OCI-LY3 (cell line): ENCODE results near the gene SLC9A4.
A peak's percentile ranks its signal among the peaks of the same experiment; 100 is the strongest.

Experiments
- H2AFZ ChIP-seq: fragments of 200-600, 300-600 bp; shearing (Covaris generic); 2 replicates; pipeline ENCODE4 v1.6.0; 2014; ENCODE audit warnings: antibody characterized with exemption, low read depth, low read length
- H3K27ac ChIP-seq: fragments of 200-600, 300-600 bp; sonication (generic); 2 replicates; pipeline ENCODE4 v1.5.1; 2014; ENCODE audit warnings: mild to moderate bottlenecking, low read length, moderate library complexity, mixed read lengths
- H3K27me3 ChIP-seq: fragments of 200-600, 300-600 bp; sonication (generic); 2 replicates; pipeline ENCODE4 v1.6.1; 2014; ENCODE audit warnings: low read depth, low read length, mixed read lengths
- H3K36me3 ChIP-seq: fragments of 200-600, 300-600 bp; sonication (generic); replicated peaks from 2 replicates; pipeline ENCODE3; 2014; ENCODE audit warnings: low read depth, low read length, mixed read lengths
- H3K4me1 ChIP-seq: fragments of 300-600, 200-600 bp; sonication (generic); 2 replicates; pipeline ENCODE4 v1.6.1; 2014; ENCODE audit warnings: low read length, mixed read lengths
- H3K4me2 ChIP-seq: fragments of 200-600, 300-600 bp; sonication (generic); 2 replicates; pipeline ENCODE4 v1.6.1; 2014; ENCODE audit warnings: low read length, mixed read lengths
- H3K4me3 ChIP-seq: fragments of 300-600, 200-600 bp; sonication (generic); 2 replicates; pipeline ENCODE4 v1.5.1; 2014; ENCODE audit warnings: antibody characterized with exemption, mild to moderate bottlenecking, low read length, moderate library complexity
- H3K79me2 ChIP-seq: fragments of 300-600, 200-600 bp; shearing (Covaris generic); 2 replicates; pipeline ENCODE4 v1.6.1; 2014; ENCODE audit warnings: mild to moderate bottlenecking, low read length, mixed read lengths
- H3K9ac ChIP-seq: fragments of 300-600, 200-600 bp; shearing (Covaris generic); 2 replicates; pipeline ENCODE4 v1.6.0; 2014; ENCODE audit warnings: mild to moderate bottlenecking, low read length, moderate library complexity
- H3K9me3 ChIP-seq: fragments of 200-600, 300-600 bp; shearing (Covaris generic); 2 replicates; pipeline ENCODE4 v1.6.1; 2014; ENCODE audit warnings: low read length, mixed read lengths; ENCODE audit not compliant: insufficient read depth
- H4K20me1 ChIP-seq: fragments of 200-600, 300-600 bp; sonication (generic); 2 replicates; pipeline ENCODE4 v1.6.1; 2016; ENCODE audit warnings: low read length, mixed read lengths; ENCODE audit not compliant: insufficient read depth
- EZH2phosphoT487 ChIP-seq: fragments of 200-600 bp; shearing (Covaris generic); IDR thresholded peaks from 2 replicates; pipeline ENCODE4 v1.6.1; 2018; ENCODE audit warnings: antibody characterized with exemption, mixed run types, low read depth
- TF ChIP-seq, protein P1 (sequence below): fragments of 200-600, 300-600 bp; sonication (generic); IDR thresholded peaks from 2 replicates; pipeline ENCODE4 v1.5.1; 2014; ENCODE audit warnings: antibody characterized with exemption, low read length, low read depth

The SLC9A4 gene

DNA sequence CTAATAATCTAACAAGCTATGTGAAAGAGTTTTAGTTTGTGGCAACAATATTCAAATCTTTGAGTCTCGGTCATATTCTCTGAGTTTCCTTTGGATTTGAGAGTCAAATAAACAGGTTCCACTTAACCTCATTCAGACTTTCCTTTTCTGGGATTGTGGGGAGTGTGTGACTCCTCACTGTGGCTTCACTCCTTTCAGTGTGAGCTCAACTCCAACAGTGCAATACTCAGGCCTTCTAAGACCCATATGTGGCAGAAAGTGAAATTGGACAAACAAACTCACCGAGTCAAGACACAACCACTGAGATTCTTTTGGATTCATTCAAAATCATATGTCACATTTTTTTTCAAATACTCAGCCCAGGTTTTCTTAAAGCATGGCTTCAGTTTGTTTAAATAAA, 25.4 kb downstream of the SLC9A4 start:
- H3K4me2 ChIP-seq = peak overlapping the region; percentile 62
- no peaks in the 10 kb centered on the region for H3K27me3 ChIP-seq
- peak overlapping the region; percentile 11; the same call in 1 of the 2 replicates for H3K4me3 ChIP-seq
- H3K79me2 ChIP-seq = no peaks in the 10 kb centered on the region
- peaks cover 3% of the 10 kb centered on the region for H3K36me3 ChIP-seq
- peaks cover 23% of the 10 kb centered on the region for H3K4me1 ChIP-seq
- H4K20me1 ChIP-seq = no peaks in the 10 kb centered on the region
- 0 out of 2 replicates have a peak, but pooled peaks cover 3% of the 10 kb centered on the region for H3K9me3 ChIP-seq
- no peak for TF ChIP-seq EZH2phosphoT487
- TF ChIP-seq, protein P1, sequence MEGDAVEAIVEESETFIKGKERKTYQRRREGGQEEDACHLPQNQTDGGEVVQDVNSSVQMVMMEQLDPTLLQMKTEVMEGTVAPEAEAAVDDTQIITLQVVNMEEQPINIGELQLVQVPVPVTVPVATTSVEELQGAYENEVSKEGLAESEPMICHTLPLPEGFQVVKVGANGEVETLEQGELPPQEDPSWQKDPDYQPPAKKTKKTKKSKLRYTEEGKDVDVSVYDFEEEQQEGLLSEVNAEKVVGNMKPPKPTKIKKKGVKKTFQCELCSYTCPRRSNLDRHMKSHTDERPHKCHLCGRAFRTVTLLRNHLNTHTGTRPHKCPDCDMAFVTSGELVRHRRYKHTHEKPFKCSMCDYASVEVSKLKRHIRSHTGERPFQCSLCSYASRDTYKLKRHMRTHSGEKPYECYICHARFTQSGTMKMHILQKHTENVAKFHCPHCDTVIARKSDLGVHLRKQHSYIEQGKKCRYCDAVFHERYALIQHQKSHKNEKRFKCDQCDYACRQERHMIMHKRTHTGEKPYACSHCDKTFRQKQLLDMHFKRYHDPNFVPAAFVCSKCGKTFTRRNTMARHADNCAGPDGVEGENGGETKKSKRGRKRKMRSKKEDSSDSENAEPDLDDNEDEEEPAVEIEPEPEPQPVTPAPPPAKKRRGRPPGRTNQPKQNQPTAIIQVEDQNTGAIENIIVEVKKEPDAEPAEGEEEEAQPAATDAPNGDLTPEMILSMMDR = no peak
- H2AFZ ChIP-seq = no peak overlapping the region
- peak overlapping the region; percentile 5; the same call in 1 of the 2 replicates for H3K9ac ChIP-seq
- peak overlapping the region; percentile 19; the same call in 1 of the 2 replicates for H3K27ac ChIP-seq

DNA sequence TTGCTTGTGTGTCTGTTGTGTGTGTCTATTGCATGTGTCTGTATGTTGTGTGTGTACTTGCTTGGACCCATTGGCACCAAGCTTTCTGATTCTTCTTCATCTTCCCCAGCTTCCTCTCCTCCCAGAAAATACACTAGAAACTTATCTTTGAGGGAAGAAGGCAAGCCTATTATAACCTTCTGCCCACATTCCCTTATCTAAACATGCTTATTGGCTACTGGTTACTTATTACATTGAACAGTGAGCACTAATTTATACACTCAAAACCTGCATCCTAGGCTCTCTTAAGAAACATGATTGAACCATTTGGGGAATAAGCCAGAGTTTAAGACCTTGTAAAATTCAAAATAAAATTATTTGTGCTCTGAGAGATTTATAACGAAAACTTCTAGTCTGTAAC, 26.5 kb downstream of the SLC9A4 start:
- no peak overlapping the region for H2AFZ ChIP-seq
- no peak for TF ChIP-seq EZH2phosphoT487
- TF ChIP-seq, protein P1 = no peak
- no peak overlapping the region for H3K9ac ChIP-seq
- no peaks in the 10 kb centered on the region for H4K20me1 ChIP-seq
- no peaks in the 10 kb centered on the region for H3K9me3 ChIP-seq
- no peak overlapping the region for H3K27ac ChIP-seq
- H3K27me3 ChIP-seq = no peaks in the 10 kb centered on the region
- no peaks in the 10 kb centered on the region for H3K36me3 ChIP-seq
- H3K4me2 ChIP-seq = peak overlapping the region; percentile 62
- no peaks in the 10 kb centered on the region for H3K79me2 ChIP-seq
- H3K4me3 ChIP-seq = 0 out of 2 replicates have a peak overlapping the region, but pooled peaks have one; percentile 1
- H3K4me1 ChIP-seq = peaks cover 23% of the 10 kb centered on the region

DNA sequence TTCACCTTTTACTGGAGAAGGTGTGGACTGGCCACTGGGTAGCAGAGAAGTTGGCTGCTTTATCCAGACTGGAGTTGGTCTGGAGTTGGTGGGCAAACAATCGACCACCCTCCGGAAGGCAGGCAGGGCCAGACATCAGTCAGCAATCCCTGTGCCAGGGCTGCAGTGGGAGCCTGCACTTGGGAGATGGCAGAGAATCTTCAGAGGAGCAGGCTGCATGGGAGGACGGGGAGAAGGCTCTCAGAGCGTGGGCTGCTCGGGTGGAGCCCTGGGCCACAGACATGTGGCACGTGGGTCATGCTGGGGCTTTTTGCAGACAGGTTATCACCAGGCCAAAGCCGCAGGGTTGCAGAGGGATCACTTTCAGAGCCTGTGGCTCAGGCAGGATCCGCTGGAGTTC, 29.6 kb downstream of the SLC9A4 start:
- Histone ChIP-seq H3K9ac (no peak overlapping the region), H3K4me3 (no peak overlapping the region), H2AFZ (no peak overlapping the region), H3K27ac (no peak overlapping the region), H3K9me3 (no peaks in the 10 kb centered on the region), H3K27me3 (no peaks in the 10 kb centered on the region), H3K79me2 (no peaks in the 10 kb centered on the region), H4K20me1 (no peaks in the 10 kb centered on the region), H3K4me1 (peaks cover 25% of the 10 kb centered on the region), H3K4me2 (no peak overlapping the region), H3K36me3 (no peaks in the 10 kb centered on the region)
- TF ChIP-seq EZH2phosphoT487 = no peak
- TF ChIP-seq, protein P1 = no peak

DNA sequence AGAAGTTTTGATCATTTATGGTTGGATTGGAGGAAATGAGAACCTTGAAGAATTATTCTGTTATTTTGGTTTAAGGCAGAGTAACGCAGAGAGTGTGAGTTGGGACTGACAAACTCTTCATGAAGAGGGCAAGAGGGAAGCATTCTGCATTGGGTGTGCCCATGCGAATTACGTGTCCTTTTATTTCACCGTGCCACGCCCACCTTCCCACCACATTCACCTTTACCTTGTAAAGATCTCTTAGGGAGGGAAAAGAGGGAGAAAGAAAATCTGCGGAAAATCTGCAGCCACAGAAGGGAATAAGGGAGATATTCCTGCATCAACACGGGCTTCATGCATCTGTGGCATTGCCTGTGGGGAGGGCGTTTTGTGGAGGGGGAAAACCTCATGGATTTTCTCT, 31.8 kb downstream of the SLC9A4 start:
- Histone ChIP-seq H3K4me3 (no peak overlapping the region), H3K27ac (no peak overlapping the region), H3K4me2 (no peak overlapping the region), H3K36me3 (peaks cover 14% of the 10 kb centered on the region), H3K4me1 (peaks cover 20% of the 10 kb centered on the region), H3K27me3 (no peaks in the 10 kb centered on the region; the same call in 1 of the 2 replicates), H4K20me1 (no peaks in the 10 kb centered on the region), H3K79me2 (no peaks in the 10 kb centered on the region), H2AFZ (no peak overlapping the region), H3K9ac (no peak overlapping the region), H3K9me3 (peaks cover 18% of the 10 kb centered on the region; the same call in 1 of the 2 replicates)
- TF ChIP-seq, protein P1 = no peak
- no peak for TF ChIP-seq EZH2phosphoT487
